Peyer's patch (tissue), 4 donors: ENCODE data around the gene MAP7D3.

Source experiments
- POLR2A ChIP-seq, 2 donors: fragments of 450-650 bp; IDR thresholded peaks; one replicate each; pipeline ENCODE4 v1.5.1; 2017; ENCODE audit warnings: antibody characterized with exemption in 2 of 2, mild to moderate bottlenecking in 2 of 2, moderate library complexity in 2 of 2
- TF ChIP-seq, protein P1 (sequence below), 6 experiments: fragments of 450-650 bp in 4 of 6; fragments of 200-600 bp in 2 of 6; sonication (generic) in 1 of 6; IDR thresholded peaks; one replicate each; pipeline ENCODE4 v1.5.1; 2017 to 2019; ENCODE audit warnings: antibody characterized with exemption in 6 of 6, mild to moderate bottlenecking in 3 of 6, moderate library complexity in 1 of 6

DNA sequence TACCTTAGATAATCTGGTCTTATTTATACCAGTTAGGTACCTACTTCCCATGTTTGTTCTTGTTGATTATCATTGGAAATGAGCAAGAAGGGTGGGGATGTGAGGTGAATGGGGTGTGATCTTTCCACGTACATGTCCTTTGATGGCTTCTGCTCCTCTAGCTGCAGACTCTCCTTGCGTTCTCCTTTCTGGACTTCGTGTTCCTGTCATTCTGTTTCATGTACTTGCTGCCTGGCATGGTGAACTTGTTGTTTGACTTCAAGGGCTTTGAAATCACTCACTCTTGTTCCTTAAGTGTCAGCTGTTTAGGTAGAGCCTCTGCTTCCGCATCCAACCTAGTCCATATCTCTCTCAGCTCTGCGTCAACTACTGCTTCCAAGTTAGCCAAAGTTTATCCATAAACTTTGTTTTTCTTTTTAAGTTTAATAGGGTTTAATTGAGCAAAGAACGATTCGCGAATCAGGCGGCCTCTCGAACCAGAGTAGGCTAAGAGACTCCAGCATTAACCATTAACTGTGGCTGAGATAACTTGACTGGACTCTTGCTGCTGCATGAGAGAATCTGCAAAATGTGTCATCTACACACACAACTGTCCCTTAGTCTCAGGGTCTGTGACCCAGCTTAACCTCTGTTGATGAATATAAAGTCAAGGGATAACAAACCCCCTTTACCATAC lies 61.0 kb downstream of the MAP7D3 start:
- TF ChIP-seq, protein P1, sequence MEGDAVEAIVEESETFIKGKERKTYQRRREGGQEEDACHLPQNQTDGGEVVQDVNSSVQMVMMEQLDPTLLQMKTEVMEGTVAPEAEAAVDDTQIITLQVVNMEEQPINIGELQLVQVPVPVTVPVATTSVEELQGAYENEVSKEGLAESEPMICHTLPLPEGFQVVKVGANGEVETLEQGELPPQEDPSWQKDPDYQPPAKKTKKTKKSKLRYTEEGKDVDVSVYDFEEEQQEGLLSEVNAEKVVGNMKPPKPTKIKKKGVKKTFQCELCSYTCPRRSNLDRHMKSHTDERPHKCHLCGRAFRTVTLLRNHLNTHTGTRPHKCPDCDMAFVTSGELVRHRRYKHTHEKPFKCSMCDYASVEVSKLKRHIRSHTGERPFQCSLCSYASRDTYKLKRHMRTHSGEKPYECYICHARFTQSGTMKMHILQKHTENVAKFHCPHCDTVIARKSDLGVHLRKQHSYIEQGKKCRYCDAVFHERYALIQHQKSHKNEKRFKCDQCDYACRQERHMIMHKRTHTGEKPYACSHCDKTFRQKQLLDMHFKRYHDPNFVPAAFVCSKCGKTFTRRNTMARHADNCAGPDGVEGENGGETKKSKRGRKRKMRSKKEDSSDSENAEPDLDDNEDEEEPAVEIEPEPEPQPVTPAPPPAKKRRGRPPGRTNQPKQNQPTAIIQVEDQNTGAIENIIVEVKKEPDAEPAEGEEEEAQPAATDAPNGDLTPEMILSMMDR (IDR thresholded peaks at IDR 0.05), result no peak
- no peak for TF ChIP-seq POLR2A (IDR thresholded peaks at IDR 0.05)
